Endothelial cell of umbilical vein (primary cell): ENCODE measurements around the gene MDH1. TPM values are rescaled to one million over a fixed set of nuclear protein-coding genes. Genes with fewer than 3 reads are reported as not detected.

ENCODE experiments used
- BruUV-seq: library from RNA; stranded (reverse); fragments of 400-500 nt; replicated peaks from 2 replicates; lab custom pipeline; 2021; lab: Mats Ljungman, UMichigan
- CTCF ChIA-PET: fragments of 300-600, 350-600 bp; sonication (Branson Sonifier 250); formaldehyde crosslinking; loops from one replicate; lab custom pipeline; 2021; ENCODE audit warnings: antibody characterized with exemption, inconsistent platforms; lab: Charles Lee
- POLR2A ChIA-PET: fragments of 300-600, 350-600 bp; sonication (Branson Sonifier 250); formaldehyde crosslinking; loops from one replicate; lab custom pipeline; 2021; ENCODE audit warnings: antibody characterized with exemption, inconsistent platforms; lab: Charles Lee
- DNase-seq: peaks from one replicate; pipeline ENCODE4 v3.0.0-alpha.2; 2011; ENCODE audit warnings: low read depth, low spot score
- FAIRE-seq: peaks from 2 replicates; lab custom pipeline; 2011; peaks lifted over from hg19 to GRCh38; lab: Jason Lieb, UNC
- H2AFZ ChIP-seq: 2 replicates; pipeline ENCODE4 v1.6.0; 2012; ENCODE audit warnings: low read depth, low read length, control low read depth, inconsistent platforms
- H3K27ac ChIP-seq: 2 replicates; pipeline ENCODE4 v1.5.1; 2011; ENCODE audit warnings: low read depth, mild to moderate bottlenecking, control low read depth, low read length, moderate library complexity; ENCODE audit not compliant: insufficient read depth
- H3K27me3 ChIP-seq, 2 experiments: 2 replicates each; pipeline versions ENCODE4 v1.6.0 to v1.6.1; 2011; ENCODE audit warnings: low read length in 2 of 2, mixed read lengths in 1 of 2; ENCODE audit not compliant: control insufficient read depth in 2 of 2, insufficient read depth in 2 of 2
- H3K36me3 ChIP-seq, 2 experiments: 2 replicates in 1 of 2; 3 replicates in 1 of 2; pipeline ENCODE4 v1.5.1; 2011; ENCODE audit warnings: low read length in 2 of 2, mild to moderate bottlenecking in 1 of 2, moderate library complexity in 1 of 2; ENCODE audit not compliant: control insufficient read depth in 2 of 2, insufficient read depth in 2 of 2; ENCODE audit errors: extremely low read depth in 1 of 2
- H3K4me1 ChIP-seq: 3 replicates; pipeline ENCODE4 v1.5.1; 2011; ENCODE audit warnings: mild to moderate bottlenecking, low read length; ENCODE audit not compliant: control insufficient read depth, insufficient read depth; ENCODE audit errors: extremely low read depth
- H3K4me2 ChIP-seq: 2 replicates; pipeline ENCODE4 v1.6.1; 2011; ENCODE audit warnings: low read length, control low read depth, mixed read lengths; ENCODE audit not compliant: insufficient read depth
- H3K4me3 ChIP-seq, 3 experiments: fragments of 200-600 bp in 1 of 3; sonication (generic), shearing (Covaris generic) in 1 of 3; replicated peaks in 1 of 3; 2 replicates each; pipeline ENCODE4 v1.5.1; 2011 to 2016; ENCODE audit warnings: control low read depth in 3 of 3, low read length in 3 of 3, mild to moderate bottlenecking in 2 of 3, inconsistent platforms in 1 of 3, low read depth in 1 of 3, moderate library complexity in 1 of 3; ENCODE audit not compliant: insufficient read depth in 1 of 3
- H3K79me2 ChIP-seq: 2 replicates; pipeline ENCODE4 v1.6.0; 2012; ENCODE audit warnings: low read length, inconsistent platforms; ENCODE audit not compliant: control insufficient read depth, insufficient read depth
- H3K9ac ChIP-seq: replicated peaks from 2 replicates; pipeline ENCODE3; 2011; ENCODE audit warnings: low read length, control low read depth; ENCODE audit not compliant: insufficient read depth; ENCODE audit errors: extremely low read depth
- H3K9me1 ChIP-seq: replicated peaks from 3 replicates; pipeline ENCODE4 v1.6.0; 2011; ENCODE audit warnings: mild to moderate bottlenecking, low read length; ENCODE audit not compliant: control insufficient read depth, insufficient read depth; ENCODE audit errors: extremely low read depth
- H3K9me3 ChIP-seq: replicated peaks from 2 replicates; pipeline ENCODE4 v1.5.1; 2012; ENCODE audit warnings: low read length, inconsistent platforms; ENCODE audit not compliant: control insufficient read depth, insufficient read depth
- H4K20me1 ChIP-seq: replicated peaks from 2 replicates; pipeline ENCODE3; 2011; ENCODE audit warnings: mild to moderate bottlenecking, low read length; ENCODE audit not compliant: control insufficient read depth, insufficient read depth; ENCODE audit errors: extremely low read depth
- FOS ChIP-seq: IDR thresholded peaks from 2 replicates; pipeline ENCODE4 v1.6.1; 2011; ENCODE audit warnings: mild to moderate bottlenecking, low read length, moderate library complexity, borderline replicate concordance; ENCODE audit not compliant: insufficient read depth
- GATA2 ChIP-seq: IDR thresholded peaks from 2 replicates; pipeline ENCODE4 v1.7.0; 2011; ENCODE audit warnings: low read depth, mild to moderate bottlenecking, moderate library complexity, mixed read lengths, low read length; ENCODE audit not compliant: insufficient read length, insufficient read depth
- JUN ChIP-seq: IDR thresholded peaks from 2 replicates; pipeline ENCODE4 v1.6.1; 2011; ENCODE audit warnings: borderline replicate concordance, low read depth; ENCODE audit not compliant: insufficient read length, insufficient read depth
- MYC ChIP-seq: IDR thresholded peaks from one replicate; pipeline ENCODE4 v1.6.1; 2011; ENCODE audit warnings: mild to moderate bottlenecking, low read depth, low read length
- dilution Hi-C: fragments of 300-500 bp; cut with MboI; formaldehyde crosslinking; loops from one replicate; pipeline ENCODE4 v1.15.0; 2019; ENCODE audit warnings: low sequenced_read_pairs; ENCODE audit not compliant: extremely low pct_ligation_motif_present
- intact Hi-C: fragments of 100-400 bp; cut with micrococcal nuclease; formaldehyde crosslinking; loops from one replicate; pipeline ENCODE4 v1.10.0; 2022
- polyA plus RNA-seq, 4 experiments: library from polyadenylated mRNA; depleted of rRNA in 3 of 4; stranded (reverse) in 3 of 4; unstranded in 1 of 4; fragments of >200 nt; gene quantifications; 2 replicates each; pipeline versions ENCODE4 v1.2.1 to v1.2.3, GENCODE V29; 2011 to 2012; ENCODE audit warnings: missing spikeins in 1 of 4
- total RNA-seq: library from RNA; stranded (reverse); gene quantifications from 2 replicates; pipeline ENCODE4 v1.2.3, GENCODE V29; 2021
- TF ChIP-seq, protein P1 (sequence below), 2 donors: IDR thresholded peaks; 1 replicate in 1 of 2; 2 replicates in 1 of 2; pipeline ENCODE4 v1.5.1; 2011; ENCODE audit warnings: low read length in 2 of 2, mild to moderate bottlenecking in 2 of 2, moderate library complexity in 2 of 2, control low read depth in 1 of 2, inconsistent platforms in 1 of 2, low read depth in 1 of 2; ENCODE audit not compliant: insufficient read depth in 1 of 2; ENCODE audit errors: extremely low read depth in 1 of 2
- TF ChIP-seq, protein P2 (sequence below): IDR thresholded peaks from 2 replicates; pipeline ENCODE4 v1.6.1; 2011; ENCODE audit not compliant: insufficient read depth, insufficient read length

Gene MDH1
- total and polyA plus RNA-seq, 2 donors (not counting 3 experiments of a cell fraction or from before 2014, with no cell fraction given): 107 to 121 TPM

DNA sequence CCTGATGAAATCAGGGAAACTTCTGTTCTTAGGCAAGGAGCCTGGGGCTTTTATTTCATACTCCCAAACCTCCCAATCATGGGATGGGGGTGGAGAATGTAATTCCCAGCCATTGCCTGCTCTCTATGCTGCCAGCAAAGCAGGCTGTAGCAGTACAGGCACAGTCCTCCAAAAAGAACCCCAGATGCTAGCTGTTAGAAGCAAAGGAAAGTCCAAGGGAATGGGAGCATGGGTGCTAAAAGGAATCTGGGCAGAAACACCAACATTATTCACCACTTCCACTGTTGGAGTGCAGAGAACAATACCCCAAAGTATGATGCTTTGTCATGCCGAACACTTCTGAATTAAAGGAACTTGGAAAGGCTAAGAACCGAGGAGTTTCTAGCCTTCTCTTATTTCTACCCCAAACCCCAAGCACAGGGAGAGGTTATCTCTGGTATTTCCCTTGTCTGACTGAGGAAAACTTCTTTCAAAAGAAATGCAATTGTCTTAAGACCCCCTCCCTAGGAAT lies 24.7 kb downstream of the MDH1 start:
- Histone ChIP-seq H3K9me3 (no peaks in the 10 kb centered on the region), H3K36me3 (no peaks in the 10 kb centered on the region), H3K79me2 (no peaks in the 10 kb centered on the region), H2AFZ (no peak overlapping the region), H3K4me3 (no peak overlapping the region), H3K9me1 (no peaks in the 10 kb centered on the region), H3K4me1 (no peaks in the 10 kb centered on the region), H3K27me3 (peaks cover 2 to 6% of the 10 kb centered on the region in 2 experiments), H3K4me2 (no peak overlapping the region), H3K27ac (no peak overlapping the region), H3K9ac (no peak overlapping the region), H4K20me1 (no peaks in the 10 kb centered on the region)
- TF ChIP-seq, protein P1, sequence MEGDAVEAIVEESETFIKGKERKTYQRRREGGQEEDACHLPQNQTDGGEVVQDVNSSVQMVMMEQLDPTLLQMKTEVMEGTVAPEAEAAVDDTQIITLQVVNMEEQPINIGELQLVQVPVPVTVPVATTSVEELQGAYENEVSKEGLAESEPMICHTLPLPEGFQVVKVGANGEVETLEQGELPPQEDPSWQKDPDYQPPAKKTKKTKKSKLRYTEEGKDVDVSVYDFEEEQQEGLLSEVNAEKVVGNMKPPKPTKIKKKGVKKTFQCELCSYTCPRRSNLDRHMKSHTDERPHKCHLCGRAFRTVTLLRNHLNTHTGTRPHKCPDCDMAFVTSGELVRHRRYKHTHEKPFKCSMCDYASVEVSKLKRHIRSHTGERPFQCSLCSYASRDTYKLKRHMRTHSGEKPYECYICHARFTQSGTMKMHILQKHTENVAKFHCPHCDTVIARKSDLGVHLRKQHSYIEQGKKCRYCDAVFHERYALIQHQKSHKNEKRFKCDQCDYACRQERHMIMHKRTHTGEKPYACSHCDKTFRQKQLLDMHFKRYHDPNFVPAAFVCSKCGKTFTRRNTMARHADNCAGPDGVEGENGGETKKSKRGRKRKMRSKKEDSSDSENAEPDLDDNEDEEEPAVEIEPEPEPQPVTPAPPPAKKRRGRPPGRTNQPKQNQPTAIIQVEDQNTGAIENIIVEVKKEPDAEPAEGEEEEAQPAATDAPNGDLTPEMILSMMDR (IDR thresholded peaks at IDR 0.05; ENCODE audit: extremely low read depth in 1 of 2, insufficient read depth in 1 of 2, low read depth in 1 of 2, low read length in 2 of 2): no peak
- no peak for TF ChIP-seq GATA2
- CTCF ChIA-PET: no interaction called here
- intact Hi-C loops: loop anchor here (5.0 kb wide), 1 partner anchor 1926 kb away; no protein-coding TSS in a partner anchor
- BruUV-seq: no TSS peak
- dilution Hi-C loops: no loop called here
- FAIRE-seq (no peak), DNase-seq (no peak)
- POLR2A ChIA-PET: no interaction called here

DNA sequence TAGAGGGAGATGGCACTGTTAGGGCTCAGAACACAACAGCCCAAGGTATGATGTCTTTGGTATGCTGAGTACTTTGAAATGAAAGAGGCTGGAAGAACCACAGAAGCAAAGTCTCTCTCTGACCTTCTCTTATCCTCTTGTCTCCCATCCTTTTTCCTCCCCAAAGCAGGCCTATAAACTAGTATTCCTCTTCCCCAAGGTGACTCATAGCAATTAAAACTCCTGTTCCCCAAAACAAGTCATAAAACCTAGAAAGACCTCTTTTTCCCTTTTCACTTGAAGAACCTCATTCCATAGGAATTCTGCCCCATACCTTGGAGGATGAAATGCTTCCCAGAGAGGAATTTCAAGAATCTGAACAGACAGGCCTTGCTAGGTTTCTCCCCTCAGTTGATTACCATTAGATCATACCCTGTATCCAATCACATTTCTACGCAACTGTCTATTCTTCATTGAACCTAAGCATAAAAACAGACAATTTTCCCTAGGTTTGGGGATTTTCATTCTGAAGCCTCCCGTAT lies 25.7 kb downstream of the MDH1 start:
- peaks cover 2 to 6% of the 10 kb centered on the region in 2 experiments for H3K27me3 ChIP-seq
- intact Hi-C loops (loop anchor here (5.0 kb wide), 1 partner anchor 1927 kb away; no protein-coding TSS in a partner anchor), dilution Hi-C loops (no loop called here)
- TF ChIP-seq FOS (no peak), MYC (no peak), JUN (peak; percentile 24)
- TF ChIP-seq, protein P1 (IDR thresholded peaks at IDR 0.05; ENCODE audit: extremely low read depth in 1 of 2, insufficient read depth in 1 of 2, low read depth in 1 of 2, low read length in 2 of 2): no peak
- TF ChIP-seq, protein P2, sequence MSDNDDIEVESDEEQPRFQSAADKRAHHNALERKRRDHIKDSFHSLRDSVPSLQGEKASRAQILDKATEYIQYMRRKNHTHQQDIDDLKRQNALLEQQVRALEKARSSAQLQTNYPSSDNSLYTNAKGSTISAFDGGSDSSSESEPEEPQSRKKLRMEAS: no peak
- H3K9me3 ChIP-seq: no peaks in the 10 kb centered on the region
- no peaks in the 10 kb centered on the region for H3K4me1 ChIP-seq
- no peak overlapping the region for H3K4me3 ChIP-seq
- CTCF ChIA-PET: no interaction called here
- no peak overlapping the region for H3K4me2 ChIP-seq
- POLR2A ChIA-PET: no interaction called here
- H3K27ac ChIP-seq: no peak overlapping the region
- no TSS peak for BruUV-seq
- no peaks in the 10 kb centered on the region for H4K20me1 ChIP-seq
- H2AFZ ChIP-seq: no peak overlapping the region
- no peaks in the 10 kb centered on the region for H3K9me1 ChIP-seq
- H3K9ac ChIP-seq: no peak overlapping the region
- no peak for DNase-seq
- no peaks in the 10 kb centered on the region for H3K36me3 ChIP-seq
- no peaks in the 10 kb centered on the region for H3K79me2 ChIP-seq
- FAIRE-seq: no peak
